ENCODE results near the gene LRP5.

Gene LRP5

GRCh38 chr11:68347345-68347744 is 35.0 kb downstream of the LRP5 start:
- DNase-seq (ENCODE audit: low read depth, low spot score), result no peak

GRCh38 chr11:68347841-68348240 is 35.5 kb downstream of the LRP5 start:
- no peak for DNase-seq (ENCODE audit: low read depth, low spot score)

- no peak for DNase-seq (ENCODE audit: low read depth, low spot score)
These were observed 37.3 kb downstream of the LRP5 start for GRCh38 chr11:68349461-68350249.

- no peak for DNase-seq (ENCODE audit: low read depth, low spot score)
These were observed 38.5 kb downstream of the LRP5 start for GRCh38 chr11:68350759-68351449.

GRCh38 chr11:68351450-68352275 is 39.3 kb downstream of the LRP5 start:
- DNase-seq (ENCODE audit: low read depth, low spot score), result no peak

- DNase-seq (ENCODE audit: low read depth, low spot score), result no peak
These were observed 40.2 kb downstream of the LRP5 start for GRCh38 chr11:68352591-68352990.

GRCh38 chr11:68353118-68353517 is 40.7 kb downstream of the LRP5 start:
- no peak for DNase-seq (ENCODE audit: low read depth, low spot score)

GRCh38 chr11:68353669-68354068 is 41.3 kb downstream of the LRP5 start:
- no peak for DNase-seq (ENCODE audit: low read depth, low spot score)

- DNase-seq (ENCODE audit: low read depth, low spot score), result peak; percentile 49
These were observed 41.9 kb downstream of the LRP5 start for GRCh38 chr11:68354148-68354872.

- DNase-seq (ENCODE audit: low read depth, low spot score), result no peak
These were observed 43.1 kb downstream of the LRP5 start for GRCh38 chr11:68355471-68355870.

- DNase-seq (ENCODE audit: low read depth, low spot score), result no peak
These were observed 45.2 kb downstream of the LRP5 start for GRCh38 chr11:68357568-68357967.

GRCh38 chr11:68358416-68358815 is 46.0 kb downstream of the LRP5 start:
- DNase-seq (ENCODE audit: low read depth, low spot score), result no peak

GRCh38 chr11:68361702-68362101 is 49.3 kb downstream of the LRP5 start:
- DNase-seq (ENCODE audit: low read depth, low spot score), result no peak

- DNase-seq (ENCODE audit: low read depth, low spot score), result no peak
These were observed 50.5 kb downstream of the LRP5 start for GRCh38 chr11:68362801-68363379.

- no peak for DNase-seq (ENCODE audit: low read depth, low spot score)
These were observed 51.4 kb downstream of the LRP5 start for GRCh38 chr11:68363776-68364175.

- DNase-seq (ENCODE audit: low read depth, low spot score), result no peak
These were observed 52.2 kb downstream of the LRP5 start for GRCh38 chr11:68364581-68364980.

- no peak for DNase-seq (ENCODE audit: low read depth, low spot score)
These were observed 53.6 kb downstream of the LRP5 start for GRCh38 chr11:68365943-68366435.

GRCh38 chr11:68367252-68367651 is 54.9 kb downstream of the LRP5 start:
- no peak for DNase-seq (ENCODE audit: low read depth, low spot score)

- DNase-seq (ENCODE audit: low read depth, low spot score), result no peak
These were observed 57.4 kb downstream of the LRP5 start for GRCh38 chr11:68369756-68370155.

GRCh38 chr11:68370211-68371111 is 58.1 kb downstream of the LRP5 start:
- DNase-seq (ENCODE audit: low read depth, low spot score), result no peak

Measured in brain pericyte (primary cell).